HG03354 (cell line): ENCODE results near the gene CCNK.

Experiments
- ATAC-seq: cut with Tn5 transposase; IDR thresholded peaks from one replicate; pipeline ENCODE4 v1.9.1; 2021; ENCODE audit warnings: mild to moderate bottlenecking; ENCODE audit not compliant: unreplicated experiment, poor library complexity, severe bottlenecking

Gene CCNK

GRCh38 chr14:99463974-99464373, 17.2 kb upstream of the CCNK start:
- no peak for ATAC-seq

- no peak for ATAC-seq
Observed at GRCh38 chr14:99465288-99465687, 15.9 kb upstream of the CCNK start.

GRCh38 chr14:99466758-99467157, 14.5 kb upstream of the CCNK start:
- no peak for ATAC-seq

- no peak for ATAC-seq
Observed at GRCh38 chr14:99467336-99468078, 13.7 kb upstream of the CCNK start.

GRCh38 chr14:99468081-99468480, 13.1 kb upstream of the CCNK start:
- no peak for ATAC-seq

GRCh38 chr14:99468836-99469592, 12.2 kb upstream of the CCNK start:
- ATAC-seq, result no peak

GRCh38 chr14:99471731-99472130, 9.5 kb upstream of the CCNK start:
- ATAC-seq, result no peak

- ATAC-seq, result no peak
Observed at GRCh38 chr14:99472937-99473336, 8.3 kb upstream of the CCNK start.

GRCh38 chr14:99473458-99473857, 7.8 kb upstream of the CCNK start:
- no peak for ATAC-seq

- no peak for ATAC-seq
Observed at GRCh38 chr14:99475179-99475578, 6.0 kb upstream of the CCNK start.

- ATAC-seq, result no peak
Observed at GRCh38 chr14:99475660-99476059, 5.5 kb upstream of the CCNK start.

GRCh38 chr14:99476864-99477263, 4.3 kb upstream of the CCNK start:
- ATAC-seq, result no peak

- no peak for ATAC-seq
Observed at GRCh38 chr14:99478128-99478527, 3.1 kb upstream of the CCNK start.

- ATAC-seq, result no peak
Observed at GRCh38 chr14:99479160-99479905, 1.9 kb upstream of the CCNK start.

GRCh38 chr14:99479906-99480869, 1.0 kb upstream of the CCNK start, which contains the start of gene SETD3:
TSS of gene SETD3 (minus strand) at chr14:99480859. CDS start at chr14:99465805, 15,054 bp downstream.
- ATAC-seq, result peak; percentile 6

- ATAC-seq, result no peak
Observed at GRCh38 chr14:99481745-99482099, 513 bp downstream of the CCNK start.

GRCh38 chr14:99484106-99484505, 2.9 kb downstream of the CCNK start:
- ATAC-seq, result no peak

GRCh38 chr14:99497341-99497740, 16.1 kb downstream of the CCNK start:
- no peak for ATAC-seq

GRCh38 chr14:99497894-99498293, 16.7 kb downstream of the CCNK start:
- no peak for ATAC-seq
